Lower leg skin (tissue), 3 donors: ENCODE results near the gene KCNK15.

Source experiments
- POLR2A ChIP-seq, 2 donors: fragments of 450-650 bp; IDR thresholded peaks; one replicate each; pipeline ENCODE4 v1.6.1; 2016 to 2017; ENCODE audit warnings: antibody characterized with exemption in 2 of 2, mild to moderate bottlenecking in 1 of 2, moderate library complexity in 1 of 2
- TF ChIP-seq, protein P1 (sequence below), 3 donors: fragments of 450-650 bp; IDR thresholded peaks; one replicate each; pipeline ENCODE4 v1.5.1; 2016; ENCODE audit warnings: antibody characterized with exemption in 3 of 3, mild to moderate bottlenecking in 3 of 3, moderate library complexity in 2 of 3

DNA sequence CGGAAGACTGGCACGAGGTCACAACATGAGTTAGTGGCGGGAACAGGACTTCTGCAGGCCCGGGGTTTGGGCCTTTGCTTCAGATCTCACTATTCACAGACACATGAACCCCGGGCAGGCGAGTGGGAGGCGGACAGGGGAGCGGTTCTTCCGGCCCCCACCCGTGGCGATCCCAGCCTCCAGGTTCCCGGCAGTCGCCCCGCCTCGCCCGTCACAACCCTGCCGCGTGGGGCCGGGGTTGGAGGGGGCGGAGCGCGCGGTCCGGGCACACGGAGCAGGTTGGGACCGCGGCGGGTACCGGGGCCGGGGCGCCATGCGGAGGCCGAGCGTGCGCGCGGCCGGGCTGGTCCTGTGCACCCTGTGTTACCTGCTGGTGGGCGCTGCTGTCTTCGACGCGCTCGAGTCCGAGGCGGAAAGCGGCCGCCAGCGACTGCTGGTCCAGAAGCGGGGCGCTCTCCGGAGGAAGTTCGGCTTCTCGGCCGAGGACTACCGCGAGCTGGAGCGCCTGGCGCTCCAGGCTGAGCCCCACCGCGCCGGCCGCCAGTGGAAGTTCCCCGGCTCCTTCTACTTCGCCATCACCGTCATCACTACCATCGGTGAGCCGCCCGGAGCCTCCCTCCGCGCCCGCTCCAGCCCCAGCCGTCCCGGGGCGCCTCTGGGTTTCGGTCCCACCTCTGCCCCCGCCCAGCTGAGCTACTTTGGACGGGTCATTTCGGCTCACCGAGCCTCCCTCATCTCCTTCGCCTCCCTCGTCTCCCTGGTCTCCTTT, at the start of gene KCNK15:
- TF ChIP-seq, protein P1, sequence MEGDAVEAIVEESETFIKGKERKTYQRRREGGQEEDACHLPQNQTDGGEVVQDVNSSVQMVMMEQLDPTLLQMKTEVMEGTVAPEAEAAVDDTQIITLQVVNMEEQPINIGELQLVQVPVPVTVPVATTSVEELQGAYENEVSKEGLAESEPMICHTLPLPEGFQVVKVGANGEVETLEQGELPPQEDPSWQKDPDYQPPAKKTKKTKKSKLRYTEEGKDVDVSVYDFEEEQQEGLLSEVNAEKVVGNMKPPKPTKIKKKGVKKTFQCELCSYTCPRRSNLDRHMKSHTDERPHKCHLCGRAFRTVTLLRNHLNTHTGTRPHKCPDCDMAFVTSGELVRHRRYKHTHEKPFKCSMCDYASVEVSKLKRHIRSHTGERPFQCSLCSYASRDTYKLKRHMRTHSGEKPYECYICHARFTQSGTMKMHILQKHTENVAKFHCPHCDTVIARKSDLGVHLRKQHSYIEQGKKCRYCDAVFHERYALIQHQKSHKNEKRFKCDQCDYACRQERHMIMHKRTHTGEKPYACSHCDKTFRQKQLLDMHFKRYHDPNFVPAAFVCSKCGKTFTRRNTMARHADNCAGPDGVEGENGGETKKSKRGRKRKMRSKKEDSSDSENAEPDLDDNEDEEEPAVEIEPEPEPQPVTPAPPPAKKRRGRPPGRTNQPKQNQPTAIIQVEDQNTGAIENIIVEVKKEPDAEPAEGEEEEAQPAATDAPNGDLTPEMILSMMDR (IDR thresholded peaks at IDR 0.05), result no peak
- TF ChIP-seq POLR2A (IDR thresholded peaks at IDR 0.05), result no peak
